T-helper 2 cell (primary cell): Measurements from ENCODE around the gene LIN7C.
A peak's percentile ranks its signal among the peaks of the same experiment; 100 is the strongest.

ENCODE experiments used
- DNase-seq, 5 experiments: peaks; one replicate each; pipeline versions ENCODE4 v3.0.0 to v3.0.0-alpha.2; 2012 to 2022

Gene LIN7C

GRCh38 chr11:27507557-27508322 lies 1.2 kb upstream of the LIN7C start:
- DNase-seq, result no peak

- DNase-seq, result no peak
Measured at GRCh38 chr11:27505781-27506180, 788 bp downstream of the LIN7C start.

- DNase-seq, result no peak
Measured at GRCh38 chr11:27504205-27504604, 2.4 kb downstream of the LIN7C start.

- DNase-seq, result no peak
Measured at GRCh38 chr11:27501100-27501499, 5.5 kb downstream of the LIN7C start.

- no peak for DNase-seq
Measured at GRCh38 chr11:27497911-27498310, 8.7 kb downstream of the LIN7C start.

GRCh38 chr11:27497284-27497866 lies 9.2 kb downstream of the LIN7C start:
- peak in 1 of 5 experiments; percentile 23 for DNase-seq

GRCh38 chr11:27496461-27496860 lies 10.1 kb downstream of the LIN7C start:
- no peak for DNase-seq

- DNase-seq, result no peak
Measured at GRCh38 chr11:27495710-27496300, 10.8 kb downstream of the LIN7C start.

GRCh38 chr11:27489092-27489491 lies 17.5 kb downstream of the LIN7C start:
- no peak for DNase-seq

GRCh38 chr11:27487706-27488105 lies 18.9 kb downstream of the LIN7C start:
- DNase-seq, result no peak

GRCh38 chr11:27485930-27486773 lies 20.4 kb downstream of the LIN7C start:
- DNase-seq, result peak in 2 of 5 experiments; percentile 28 to 51

- no peak for DNase-seq
Measured at GRCh38 chr11:27482793-27483192, 23.8 kb downstream of the LIN7C start.

- DNase-seq, result no peak
Measured at GRCh38 chr11:27481992-27482391, 24.6 kb downstream of the LIN7C start.

- no peak for DNase-seq
Measured at GRCh38 chr11:27477831-27478230, 28.7 kb downstream of the LIN7C start.

- DNase-seq, result no peak
Measured at GRCh38 chr11:27477243-27477642, 29.3 kb downstream of the LIN7C start.

GRCh38 chr11:27475622-27476021 lies 30.9 kb downstream of the LIN7C start:
- DNase-seq, result no peak

GRCh38 chr11:27473017-27473406 lies 33.6 kb downstream of the LIN7C start:
- no peak for DNase-seq

- peak; percentile 37 to 77 (median 57) for DNase-seq
Measured at GRCh38 chr11:27472398-27473016, 34.1 kb downstream of the LIN7C start, which contains the start of gene LGR4. TSS of gene LGR4 (minus strand) at chr11:27472790. CDS start at chr11:27472302, 488 bp downstream.

GRCh38 chr11:27471589-27472397 lies 34.8 kb downstream of the LIN7C start:
- DNase-seq, result peak in 1 of 5 experiments; percentile 17

GRCh38 chr11:27470826-27471588 lies 35.6 kb downstream of the LIN7C start:
- DNase-seq, result no peak

- DNase-seq, result no peak
Measured at GRCh38 chr11:27470166-27470565, 36.4 kb downstream of the LIN7C start.
